ENCODE results near the gene EYA4.
A peak's percentile ranks its signal among the peaks of the same experiment; 100 is the strongest.
"Not testable (repeated sequence)": the region's sequence is repeated elsewhere in the genome, so short reads cannot be mapped to it uniquely, and the experiment has no call there.

Gene EYA4

GRCh38 chr6:133388731-133389130 is 147.6 kb downstream of the EYA4 start:
- no peak for DNase-seq (ENCODE audit: low read depth)
- no peak overlapping the region for H3K4me3 ChIP-seq (ENCODE audit: low read depth, low read length)

- no peak overlapping the region for H3K4me3 ChIP-seq (ENCODE audit: low read depth, low read length)
- no peak for DNase-seq (ENCODE audit: low read depth)
These were observed 149.0 kb downstream of the EYA4 start for GRCh38 chr6:133390168-133390567.

- H3K4me3 ChIP-seq (ENCODE audit: low read depth, low read length) = no peak overlapping the region
- DNase-seq (ENCODE audit: low read depth) = no peak
These were observed 150.9 kb downstream of the EYA4 start for GRCh38 chr6:133392015-133392414.

- H3K4me3 ChIP-seq (ENCODE audit: low read depth, low read length) = no peak overlapping the region
- no peak for DNase-seq (ENCODE audit: low read depth)
These were observed 151.5 kb downstream of the EYA4 start for GRCh38 chr6:133392641-133393040.

GRCh38 chr6:133393891-133394290 is 152.7 kb downstream of the EYA4 start:
- H3K4me3 ChIP-seq (ENCODE audit: low read depth, low read length) = no peak overlapping the region
- no peak for DNase-seq (ENCODE audit: low read depth)

GRCh38 chr6:133394630-133395029 is 153.5 kb downstream of the EYA4 start:
- DNase-seq (ENCODE audit: low read depth) = no peak

GRCh38 chr6:133396233-133396983 is 155.3 kb downstream of the EYA4 start:
- no peak overlapping the region for H3K4me3 ChIP-seq (ENCODE audit: low read depth, low read length)
- DNase-seq (ENCODE audit: low read depth) = peak; percentile 37

More at GRCh38 chr6:133394630-133395029, 153.5 kb downstream of the EYA4 start:
- H3K4me3 ChIP-seq (ENCODE audit: low read depth, low read length) = no peak overlapping the region

- DNase-seq (ENCODE audit: low read depth) = peak; percentile 6
- H3K4me3 ChIP-seq (ENCODE audit: low read depth, low read length) = no peak overlapping the region
These were observed 155.8 kb downstream of the EYA4 start for GRCh38 chr6:133396984-133397348.

- not testable (repeated sequence) for H3K4me3 ChIP-seq (ENCODE audit: low read depth, low read length); DNase-seq (ENCODE audit: low read depth)
These were observed 156.4 kb downstream of the EYA4 start for GRCh38 chr6:133397601-133398000.

GRCh38 chr6:133399426-133399825 is 158.3 kb downstream of the EYA4 start:
- DNase-seq (ENCODE audit: low read depth) = no peak
- no peak overlapping the region for H3K4me3 ChIP-seq (ENCODE audit: low read depth, low read length)

- no peak for DNase-seq (ENCODE audit: low read depth)
These were observed 163.0 kb downstream of the EYA4 start for GRCh38 chr6:133404151-133404550.

GRCh38 chr6:133404728-133405127 is 163.6 kb downstream of the EYA4 start:
- no peak overlapping the region for H3K4me3 ChIP-seq (ENCODE audit: low read depth, low read length)
- DNase-seq (ENCODE audit: low read depth) = no peak

More at GRCh38 chr6:133404151-133404550, 163.0 kb downstream of the EYA4 start:
- H3K4me3 ChIP-seq (ENCODE audit: low read depth, low read length) = no peak overlapping the region

GRCh38 chr6:133407320-133408100 is 166.4 kb downstream of the EYA4 start:
- DNase-seq (ENCODE audit: low read depth) = no peak
- no peak overlapping the region for H3K4me3 ChIP-seq (ENCODE audit: low read depth, low read length)

GRCh38 chr6:133408132-133408531 is 167.0 kb downstream of the EYA4 start:
- H3K4me3 ChIP-seq (ENCODE audit: low read depth, low read length) = no peak overlapping the region

GRCh38 chr6:133408543-133408942 is 167.4 kb downstream of the EYA4 start:
- no peak overlapping the region for H3K4me3 ChIP-seq (ENCODE audit: low read depth, low read length)
- DNase-seq (ENCODE audit: low read depth) = no peak

More at GRCh38 chr6:133408132-133408531, 167.0 kb downstream of the EYA4 start:
- DNase-seq (ENCODE audit: low read depth) = no peak

- no peak overlapping the region for H3K4me3 ChIP-seq (ENCODE audit: low read depth, low read length)
- DNase-seq (ENCODE audit: low read depth) = peak; percentile 7
These were observed 169.7 kb downstream of the EYA4 start for GRCh38 chr6:133410638-133411435.

GRCh38 chr6:133411757-133412156 is 170.6 kb downstream of the EYA4 start:
- H3K4me3 ChIP-seq (ENCODE audit: low read depth, low read length) = no peak overlapping the region
- DNase-seq (ENCODE audit: low read depth) = no peak

GRCh38 chr6:133415262-133415661 is 174.1 kb downstream of the EYA4 start:
- no peak for DNase-seq (ENCODE audit: low read depth)
- H3K4me3 ChIP-seq (ENCODE audit: low read depth, low read length) = no peak overlapping the region

GRCh38 chr6:133418108-133418507 is 177.0 kb downstream of the EYA4 start:
- no peak overlapping the region for H3K4me3 ChIP-seq (ENCODE audit: low read depth, low read length)
- no peak for DNase-seq (ENCODE audit: low read depth)

- H3K4me3 ChIP-seq (ENCODE audit: low read depth, low read length) = no peak overlapping the region
- DNase-seq (ENCODE audit: low read depth) = no peak
These were observed 182.1 kb downstream of the EYA4 start for GRCh38 chr6:133423242-133423641.
